ENCODE data around the gene TSPAN3. TPM values are rescaled to one million over a fixed set of nuclear protein-coding genes. Genes with fewer than 3 reads are reported as not detected.

TSPAN3 gene
- total and polyA plus RNA-seq, 8 donors: 319 to 645 (median 360) TPM

- H3K9me3 ChIP-seq: no peaks in the 10 kb centered on the region
- H3K36me3 ChIP-seq: peaks cover 4 to 72% of the 10 kb centered on the region in 2 donors
- H3K27ac ChIP-seq: no peak overlapping the region
- TF ChIP-seq CTCF (IDR thresholded peaks at IDR 0.05): no peak
- ATAC-seq: no peak
- peaks cover 0 to 11% of the 10 kb centered on the region in 2 donors for H3K4me1 ChIP-seq
- DNase-seq: no peak
- H3K27me3 ChIP-seq: no peaks in the 10 kb centered on the region
- H3K4me3 ChIP-seq: no peak overlapping the region
- intact Hi-C loops (cut with DNase I): no loop called here
These were observed 22.6 kb downstream of the TSPAN3 start for GRCh38 chr15:77048135-77048876.

- Histone ChIP-seq H3K4me3 (no peak overlapping the region), H3K36me3 (peaks cover 4 to 75% of the 10 kb centered on the region in 2 donors), H3K27ac (no peak overlapping the region), H3K27me3 (no peaks in the 10 kb centered on the region), H3K9me3 (no peaks in the 10 kb centered on the region), H3K4me1 (peaks cover 0 to 11% of the 10 kb centered on the region in 2 donors)
- ATAC-seq (no peak), DNase-seq (no peak)
- intact Hi-C loops (cut with DNase I): no loop called here
- no peak for TF ChIP-seq CTCF (IDR thresholded peaks at IDR 0.05)
These were observed 24.1 kb downstream of the TSPAN3 start for GRCh38 chr15:77046704-77047412.

- no peak overlapping the region for H3K4me3 ChIP-seq
- no peak overlapping the region for H3K27ac ChIP-seq
- no peak for ATAC-seq
- no peaks in the 10 kb centered on the region for H3K27me3 ChIP-seq
- no peaks in the 10 kb centered on the region for H3K9me3 ChIP-seq
- H3K36me3 ChIP-seq: peaks cover 4 to 70% of the 10 kb centered on the region in 2 donors
- peaks cover 0 to 11% of the 10 kb centered on the region in 2 donors for H3K4me1 ChIP-seq
- no peak for TF ChIP-seq CTCF (IDR thresholded peaks at IDR 0.05)
- no peak for DNase-seq
- intact Hi-C loops (cut with DNase I): no loop called here
These were observed 24.9 kb downstream of the TSPAN3 start for GRCh38 chr15:77045985-77046384.

- H3K36me3 ChIP-seq: peaks cover 4 to 61% of the 10 kb centered on the region in 2 donors
- DNase-seq (no peak), ATAC-seq (peak; percentile 58)
- no peak overlapping the region for H3K4me3 ChIP-seq
- H3K27ac ChIP-seq: no peak overlapping the region
- intact Hi-C loops (cut with DNase I): no loop called here
- H3K4me1 ChIP-seq: peaks cover 0 to 11% of the 10 kb centered on the region in 2 donors
- no peaks in the 10 kb centered on the region for H3K9me3 ChIP-seq
- H3K27me3 ChIP-seq: no peaks in the 10 kb centered on the region
- TF ChIP-seq CTCF (IDR thresholded peaks at IDR 0.05): no peak
These were observed 26.5 kb downstream of the TSPAN3 start for GRCh38 chr15:77044228-77045042.

Measured in left lung (tissue), 10 donors.